Lung (tissue), 12 donors: ENCODE data around the gene SLC9A5. TPM values are rescaled to one million over a fixed set of nuclear protein-coding genes. Genes with fewer than 3 reads are reported as not detected.

Experiments
- ATAC-seq: fragments of 200-7000 bp; cut with Tn5 transposase; one replicate; pipeline ENCODE4 v1.9.1; 2020; ENCODE audit warnings: moderate number of reproducible peaks; ENCODE audit not compliant: insufficient read depth, low FRiP score
- DNase-seq, 3 donors: peaks; one replicate each; pipeline ENCODE4 v3.0.0-alpha.2; 2013 to 2017
- H3K27ac ChIP-seq, 2 donors: one replicate each; pipeline ENCODE4 v1.5.1; 2013; ENCODE audit warnings: mild to moderate bottlenecking in 2 of 2, moderate library complexity in 2 of 2, control low read depth in 1 of 2, inconsistent platforms in 1 of 2, low read depth in 1 of 2, low read length in 1 of 2
- H3K27me3 ChIP-seq, 3 donors: one replicate each; pipeline ENCODE4 v1.5.1; 2013; ENCODE audit warnings: low read length in 2 of 3; ENCODE audit not compliant: control insufficient read depth in 3 of 3, insufficient read depth in 3 of 3
- H3K36me3 ChIP-seq, 4 donors: one replicate each; pipeline ENCODE4 v1.5.1; 2013; ENCODE audit warnings: low read length in 4 of 4, mild to moderate bottlenecking in 1 of 4, moderate library complexity in 1 of 4; ENCODE audit not compliant: control insufficient read depth in 4 of 4, insufficient read depth in 4 of 4
- H3K4me1 ChIP-seq, 5 donors: one replicate each; pipeline ENCODE4 v1.5.1; 2013; ENCODE audit warnings: low read length in 5 of 5, mild to moderate bottlenecking in 2 of 5, moderate library complexity in 1 of 5; ENCODE audit not compliant: control insufficient read depth in 5 of 5, insufficient read depth in 5 of 5
- H3K4me3 ChIP-seq: one replicate; pipeline ENCODE4 v1.5.1; 2013; ENCODE audit warnings: mild to moderate bottlenecking, control low read depth, moderate library complexity
- H3K9ac ChIP-seq, 2 donors: one replicate each; pipeline ENCODE4 v1.5.1; 2013; ENCODE audit warnings: low read length in 2 of 2, control low read depth in 1 of 2; ENCODE audit not compliant: insufficient read depth in 1 of 2
- H3K9me3 ChIP-seq, 4 donors: one replicate each; pipeline ENCODE4 v1.5.1; 2013; ENCODE audit warnings: low read length in 3 of 4, mild to moderate bottlenecking in 1 of 4, moderate library complexity in 1 of 4; ENCODE audit not compliant: control insufficient read depth in 4 of 4, insufficient read depth in 3 of 4
- CTCF ChIP-seq: IDR thresholded peaks from 2 replicates; pipeline ENCODE4 v1.5.1; 2012; ENCODE audit warnings: mild to moderate bottlenecking; ENCODE audit errors: control extremely low read depth, extremely low read depth
- WGBS, 2 donors: extraction: QIAGEN DNeasy Blood & Tissue Kit; methylation state at CpG; one replicate each; pipeline ENCODE4 v1.1.7; 2013; 5-methylcytosine and 5-hydroxymethylcytosine counted together
- polyA plus RNA-seq, 2 donors: library from polyadenylated mRNA; stranded (reverse); fragments of 200-250 nt; gene quantifications; one replicate each; pipeline ENCODE4 v1.2.1, GENCODE V29; 2013
- total RNA-seq, 2 donors: library from RNA; depleted of rRNA in 1 of 2; stranded (reverse); fragments of >200 nt in 1 of 2; gene quantifications; one replicate each; pipeline ENCODE4 v1.2.1, GENCODE V29; 2014 to 2021
- donor health status: control.
- donor health status: control.
- donor health status: Bipolar disorder and iron deficiency.
- donor health status: healthy.
- donor health status: DM: yes; HTN: yes; CAD: no.

Gene SLC9A5
- total and polyA plus RNA-seq, 4 donors, result 1.2 to 5.9 (median 3.3) TPM

DNA sequence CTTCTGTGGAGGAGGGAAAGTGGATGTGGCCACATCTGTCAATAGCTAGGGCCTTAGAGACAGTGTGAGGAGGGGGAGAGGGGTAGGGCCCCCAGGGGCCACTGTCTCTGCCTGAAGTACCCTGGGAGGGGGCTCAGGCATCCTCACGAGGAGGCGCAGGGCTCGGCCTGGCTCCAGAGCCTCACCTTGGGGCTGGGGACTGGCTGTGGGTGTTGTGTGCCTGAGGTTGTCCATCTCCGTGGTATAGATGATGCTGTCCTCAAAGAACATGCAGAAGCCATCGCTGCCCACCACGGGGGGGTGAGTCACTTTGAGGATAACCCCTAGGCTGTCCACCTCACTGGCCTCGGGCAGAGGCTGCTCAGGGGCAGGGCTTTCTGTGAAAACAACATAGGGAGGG, 42.7 kb downstream of the SLC9A5 start:
- no peak for TF ChIP-seq CTCF
- 91 to 95% methylated on average over 7 of the region's 7 CpGs for WGBS, 2 donors
- no peak for DNase-seq
- Histone ChIP-seq H3K36me3 (peaks cover 0 to 7% (median 0%) of the 10 kb centered on the region in 4 donors), H3K4me3 (no peak overlapping the region), H3K27me3 (no peaks in the 10 kb centered on the region), H3K9me3 (no peaks in the 10 kb centered on the region), H3K9ac (no peak overlapping the region), H3K4me1 (peaks cover 0 to 8% (median 2%) of the 10 kb centered on the region in 5 donors), H3K27ac (no peak overlapping the region)
- no peak for ATAC-seq

DNA sequence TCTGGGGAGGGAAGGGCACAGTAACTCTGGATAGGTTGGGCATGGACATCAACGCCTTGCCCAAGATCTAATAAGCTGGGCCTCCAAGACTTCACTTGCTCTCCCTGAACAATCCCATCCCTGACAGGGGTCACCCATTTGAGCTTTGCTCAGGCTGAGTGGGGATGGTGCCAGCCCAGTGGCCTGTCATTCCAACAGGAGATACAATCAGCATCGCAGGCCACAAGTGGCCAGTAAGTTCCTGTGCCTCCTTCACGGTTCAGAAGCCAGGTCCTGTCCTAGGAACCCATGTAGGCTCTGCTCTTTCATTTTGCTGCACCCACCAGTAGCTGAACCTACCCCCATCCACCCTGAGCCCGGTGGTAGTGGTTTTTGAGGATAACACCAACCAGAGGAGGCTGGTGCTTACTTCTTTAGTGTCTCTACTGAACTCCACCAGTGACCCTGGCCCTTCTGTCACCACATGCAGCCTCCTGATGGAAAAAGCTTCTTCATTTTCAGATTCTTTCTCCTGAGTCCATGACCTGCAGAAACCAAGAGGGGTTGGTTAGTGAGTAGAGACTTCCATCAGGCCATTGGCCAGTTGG, 45.5 kb downstream of the SLC9A5 start:
- TF ChIP-seq CTCF, result no peak

DNA sequence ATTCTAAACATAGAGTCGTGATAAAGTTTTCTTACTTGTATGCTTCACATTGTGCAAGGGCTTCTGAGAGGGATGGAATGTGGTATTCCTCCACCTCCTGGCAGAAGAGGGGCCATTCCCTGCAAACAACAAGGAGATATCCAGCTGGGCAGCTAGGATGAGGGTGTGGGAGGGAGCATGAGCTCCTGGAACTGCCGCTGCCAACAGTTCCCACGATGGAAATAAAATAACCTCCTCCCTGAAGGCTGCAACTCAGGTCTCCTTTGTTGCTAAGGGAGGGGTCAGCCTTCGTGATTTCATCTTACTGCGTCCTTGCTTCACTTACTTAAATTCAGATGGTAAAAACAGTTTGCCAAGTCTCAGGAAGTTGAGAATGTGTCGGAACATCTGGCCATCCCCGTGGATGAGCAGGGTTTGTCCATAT, 46.2 kb downstream of the SLC9A5 start:
- H3K27ac ChIP-seq, result no peak overlapping the region
- H3K9ac ChIP-seq, result no peak overlapping the region
- peaks cover 0 to 8% (median 2%) of the 10 kb centered on the region in 5 donors for H3K4me1 ChIP-seq
- TF ChIP-seq CTCF, result no peak
- peak in 2 of 3 donors; percentile 30 to 35 for DNase-seq
- ATAC-seq, result no peak
- H3K27me3 ChIP-seq, result no peaks in the 10 kb centered on the region
- H3K4me3 ChIP-seq, result no peak overlapping the region
- WGBS, 2 donors, result 67 to 78% methylated on average over 7 of the region's 7 CpGs
- no peaks in the 10 kb centered on the region for H3K9me3 ChIP-seq
- no peaks in the 10 kb centered on the region for H3K36me3 ChIP-seq

More for the DNA sequence above, 45.5 kb downstream of the SLC9A5 start:
- Histone ChIP-seq H3K27ac (no peak overlapping the region), H3K36me3 (no peaks in the 10 kb centered on the region), H3K9me3 (no peaks in the 10 kb centered on the region), H3K9ac (no peak overlapping the region), H3K4me3 (no peak overlapping the region), H3K4me1 (peaks cover 0 to 8% (median 2%) of the 10 kb centered on the region in 5 donors), H3K27me3 (no peaks in the 10 kb centered on the region)
- DNase-seq (no peak), ATAC-seq (no peak)
- WGBS, 2 donors, result 90 to 96% methylated on average over 4 of the region's 4 CpGs

GRCh38 chr16:67296420-67296819, 47.6 kb downstream of the SLC9A5 start:
- Histone ChIP-seq H3K4me3 (no peak overlapping the region), H3K27me3 (no peaks in the 10 kb centered on the region), H3K27ac (no peak overlapping the region), H3K4me1 (peaks cover 0 to 10% (median 2%) of the 10 kb centered on the region in 5 donors), H3K9ac (no peak overlapping the region), H3K36me3 (no peaks in the 10 kb centered on the region), H3K9me3 (no peaks in the 10 kb centered on the region)
- ATAC-seq (no peak), DNase-seq (no peak)
- 58 to 71% methylated on average over 3 of the region's 3 CpGs for WGBS, 2 donors
- no peak for TF ChIP-seq CTCF
